Myocyte (in vitro differentiated cells): ENCODE results near the gene CCDC192. TPM values are rescaled to one million over a fixed set of nuclear protein-coding genes. Genes with fewer than 3 reads are reported as not detected.

Experiments
- DNase-seq: peaks from one replicate; pipeline ENCODE4 v3.0.0-alpha.2; 2012; ENCODE audit warnings: low read depth
- total RNA-seq: library from RNA; depleted of rRNA; stranded (reverse); fragments of >200 nt; gene quantifications from 2 replicates; pipeline ENCODE4 v1.2.3, GENCODE V29; 2014

The CCDC192 gene
- total RNA-seq, 1 donor from 2014 or later, result not detected

DNA sequence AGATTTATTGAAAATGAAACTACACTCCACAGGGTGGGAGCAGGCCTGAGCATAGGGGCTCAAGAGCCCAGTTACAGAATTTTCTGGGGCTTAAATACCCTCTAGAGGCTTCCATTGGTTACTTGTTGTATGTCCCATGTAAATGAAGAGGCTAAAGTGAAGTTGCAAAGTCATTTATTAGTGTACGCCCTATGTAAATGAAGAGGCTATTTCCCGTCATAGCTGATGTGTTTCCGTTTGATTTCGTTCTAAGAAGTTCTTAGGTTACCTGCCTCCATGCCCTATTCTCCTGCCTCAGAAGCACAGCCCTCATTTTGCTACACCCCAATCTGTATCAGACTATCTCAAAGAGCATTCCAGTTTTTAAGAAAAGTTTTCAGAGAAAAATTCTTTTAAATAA, 273.3 kb downstream of the CCDC192 start:
- DNase-seq, result no peak

- no peak for DNase-seq
Measured at GRCh38 chr5:127976991-127977717, 274.0 kb downstream of the CCDC192 start.

GRCh38 chr5:127978738-127979300, 275.6 kb downstream of the CCDC192 start:
- no peak for DNase-seq

- DNase-seq, result no peak
Measured at GRCh38 chr5:127979475-127979874, 276.3 kb downstream of the CCDC192 start.

DNA sequence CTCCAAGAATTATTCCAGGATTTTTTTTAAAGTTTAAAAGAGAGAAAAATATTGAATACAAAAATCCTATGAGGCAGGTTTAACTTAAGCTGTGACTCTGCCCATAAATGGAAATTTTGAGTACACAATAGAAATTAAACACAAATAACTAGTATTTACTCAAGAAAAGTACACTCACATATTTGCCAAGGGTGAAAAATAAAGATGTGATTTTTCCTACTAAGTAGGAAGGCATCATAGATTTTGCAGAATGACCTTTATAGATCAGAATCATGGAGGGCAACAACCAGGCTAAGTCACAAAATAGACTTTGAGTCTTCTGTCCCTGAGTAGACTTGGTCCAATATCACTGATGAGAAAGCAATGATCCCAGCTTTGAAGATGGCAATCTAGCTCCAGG, 277.7 kb downstream of the CCDC192 start:
- DNase-seq, result no peak

DNA sequence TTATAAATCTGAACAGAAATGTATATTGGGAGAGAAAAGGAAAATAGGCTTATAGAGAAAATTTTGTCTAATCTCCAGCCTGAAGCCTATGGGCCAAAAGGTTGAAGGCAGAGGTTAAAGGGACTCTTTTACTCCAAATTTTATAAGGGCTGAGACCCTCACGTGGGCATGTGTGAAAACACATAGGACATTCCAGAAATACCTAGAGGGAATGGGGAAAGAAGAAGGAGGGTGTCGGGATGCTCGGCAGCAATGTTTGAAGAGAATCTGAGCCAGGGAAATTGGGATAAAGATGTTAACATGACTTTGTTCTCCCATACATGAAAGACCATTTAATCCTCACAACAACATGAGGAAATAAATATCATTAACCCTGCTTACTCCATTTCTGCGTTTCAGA, 278.3 kb downstream of the CCDC192 start:
- no peak for DNase-seq

- no peak for DNase-seq
Measured at GRCh38 chr5:127985811-127986325, 282.7 kb downstream of the CCDC192 start.

DNA sequence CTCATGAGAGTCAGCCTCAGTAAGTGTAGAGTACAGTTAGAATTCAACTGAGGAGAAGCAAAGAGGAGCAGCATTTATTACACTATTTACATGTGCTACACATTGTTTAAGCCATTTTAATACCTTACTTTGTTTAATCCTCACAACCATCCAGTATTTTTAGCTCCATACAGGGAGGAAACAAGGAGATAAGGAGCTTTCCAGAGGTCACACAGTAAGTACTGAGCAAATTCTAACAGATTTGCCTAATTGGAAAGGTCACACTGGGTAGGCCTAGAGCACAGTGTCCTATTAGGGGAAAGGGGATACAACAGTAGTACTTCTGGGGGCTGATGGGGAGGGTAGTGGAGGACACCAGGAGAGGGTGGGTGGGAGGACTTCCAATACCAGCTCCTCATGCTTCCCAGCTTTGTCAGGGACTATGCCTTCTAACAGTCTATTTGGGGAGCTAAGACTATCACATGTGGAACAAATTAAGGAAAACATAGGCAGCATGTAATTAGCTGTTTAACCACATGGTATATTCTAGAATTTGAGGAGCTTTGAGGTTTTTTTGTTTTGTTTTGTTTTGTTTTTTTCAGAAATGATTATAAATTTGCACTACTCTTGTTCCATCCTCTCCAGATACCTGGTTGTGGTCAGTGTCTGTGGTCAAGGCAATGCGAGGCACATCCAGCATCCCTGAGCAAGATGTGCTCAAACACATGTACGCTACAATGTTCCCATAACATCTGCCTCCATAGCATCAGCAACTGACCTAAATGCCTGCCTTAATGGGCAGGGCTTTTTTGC, 284.4 kb downstream of the CCDC192 start:
- DNase-seq, result no peak

DNA sequence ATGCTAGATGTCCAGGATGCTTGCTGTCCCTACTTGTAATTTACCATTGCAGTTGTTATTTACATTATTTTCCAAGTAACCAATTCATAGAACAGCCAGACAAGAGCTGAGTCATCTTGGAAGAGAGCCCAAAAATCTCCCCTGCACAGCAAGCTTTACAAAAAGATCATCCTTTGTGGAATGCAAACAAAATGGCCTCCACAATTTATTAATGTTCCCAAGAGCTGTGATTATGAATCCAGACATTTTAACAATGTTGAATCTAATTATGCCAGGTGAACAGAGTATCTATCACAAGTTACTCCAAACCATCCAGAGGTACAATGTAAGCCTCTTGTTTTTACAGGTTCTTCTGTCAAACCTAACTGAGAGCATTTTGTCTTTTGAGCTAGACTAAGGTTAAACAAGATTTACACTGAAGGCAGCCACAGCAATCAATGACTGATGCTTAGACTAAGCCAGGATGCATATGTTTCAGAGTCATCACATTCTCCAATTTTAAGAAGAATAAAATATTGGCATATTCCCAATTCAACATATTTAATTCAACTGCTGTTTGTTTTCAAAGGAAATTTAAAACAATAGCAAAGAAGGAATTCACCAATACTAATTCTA, 285.1 kb downstream of the CCDC192 start:
- DNase-seq, result peak; percentile 38

Other genes with a start within 250 kb of the CCDC192 start
- 45.6 and 52.5 TPM in 2 replicates for gene PRRC1, start 185.8 kb upstream of the CCDC192 start, total RNA-seq
- not detected in 2 replicates for gene CTXN3, start 54.3 kb upstream of the CCDC192 start, total RNA-seq